ENCODE measurements around the gene RPTN. TPM values are rescaled to one million over a fixed set of nuclear protein-coding genes. Genes with fewer than 3 reads are reported as not detected.

RPTN gene
- total RNA-seq, 1 donor, result 0.36 TPM

DNA sequence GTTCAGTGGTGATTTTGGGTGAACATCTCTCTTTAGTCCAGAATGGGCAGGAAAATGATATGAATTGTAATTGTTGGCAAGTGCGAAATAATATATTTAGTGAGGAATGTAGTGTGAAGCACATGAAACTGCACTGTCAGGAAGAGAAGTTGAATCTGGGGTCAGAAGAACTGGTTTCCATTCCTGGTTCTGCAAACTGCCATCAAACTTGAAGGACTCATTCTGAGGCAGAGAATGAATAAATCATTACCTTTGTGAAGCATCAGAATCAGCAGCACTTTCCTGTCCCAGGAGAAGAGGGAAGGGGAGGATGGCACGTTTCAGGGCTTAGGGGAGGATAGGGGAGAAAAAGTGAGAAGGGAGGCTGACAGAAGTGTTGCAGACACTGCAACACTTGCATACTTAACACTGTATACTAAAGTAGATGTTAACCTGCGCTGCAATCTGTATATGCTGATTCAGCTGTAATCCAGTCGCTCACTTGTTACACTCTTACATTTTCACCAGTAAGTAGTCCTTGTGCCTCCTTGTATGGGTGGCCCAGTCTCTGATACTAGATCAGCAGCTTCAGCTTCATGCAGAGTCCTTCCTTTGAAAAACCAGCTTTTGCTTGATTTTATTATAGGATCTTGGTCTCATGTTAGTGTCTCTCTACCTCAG is 10.5 kb upstream of the RPTN start:
- H3K36me3 ChIP-seq (ENCODE audit: insufficient read depth, low read length), result no peaks in the 10 kb centered on the region
- no peak overlapping the region for H3K4me3 ChIP-seq (ENCODE audit: insufficient read depth, low read length)

DNA sequence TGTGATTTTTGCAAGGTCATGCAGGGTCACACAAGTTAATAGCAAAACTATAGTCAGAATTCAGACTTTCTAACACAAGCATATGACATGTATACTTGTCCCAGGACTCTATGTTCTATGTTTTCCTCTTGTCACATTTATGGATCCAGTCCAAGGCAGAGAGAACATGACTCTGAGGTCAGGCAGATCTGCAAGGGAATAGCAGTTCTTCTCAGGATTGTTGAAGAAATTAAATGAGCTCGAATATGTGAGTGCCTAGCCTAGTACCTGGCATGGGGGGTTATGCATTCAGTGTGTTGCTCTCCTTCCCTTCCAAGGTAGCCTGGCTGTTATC is 9.5 kb upstream of the RPTN start:
- Histone ChIP-seq H3K36me3 (ENCODE audit: insufficient read depth, low read length) (no peaks in the 10 kb centered on the region), H3K4me3 (ENCODE audit: insufficient read depth, low read length) (no peak overlapping the region), H3K79me2 (ENCODE audit: insufficient read depth, low read length) (no peaks in the 10 kb centered on the region), H2AFZ (ENCODE audit: low read length) (no peak overlapping the region), H3K27me3 (ENCODE audit: insufficient read depth, low read length) (peaks cover 9% of the 10 kb centered on the region), H4K20me1 (ENCODE audit: insufficient read depth, low read length) (no peaks in the 10 kb centered on the region), H3K9me3 (ENCODE audit: low read depth, low read length) (no peaks in the 10 kb centered on the region), H3K4me2 (ENCODE audit: insufficient read depth, low read length) (no peak overlapping the region), H3K4me1 (ENCODE audit: insufficient read depth, low read length) (peaks cover 23% of the 10 kb centered on the region), H3K27ac (ENCODE audit: low read depth, low read length) (no peak overlapping the region)
- TF ChIP-seq, protein P1, sequence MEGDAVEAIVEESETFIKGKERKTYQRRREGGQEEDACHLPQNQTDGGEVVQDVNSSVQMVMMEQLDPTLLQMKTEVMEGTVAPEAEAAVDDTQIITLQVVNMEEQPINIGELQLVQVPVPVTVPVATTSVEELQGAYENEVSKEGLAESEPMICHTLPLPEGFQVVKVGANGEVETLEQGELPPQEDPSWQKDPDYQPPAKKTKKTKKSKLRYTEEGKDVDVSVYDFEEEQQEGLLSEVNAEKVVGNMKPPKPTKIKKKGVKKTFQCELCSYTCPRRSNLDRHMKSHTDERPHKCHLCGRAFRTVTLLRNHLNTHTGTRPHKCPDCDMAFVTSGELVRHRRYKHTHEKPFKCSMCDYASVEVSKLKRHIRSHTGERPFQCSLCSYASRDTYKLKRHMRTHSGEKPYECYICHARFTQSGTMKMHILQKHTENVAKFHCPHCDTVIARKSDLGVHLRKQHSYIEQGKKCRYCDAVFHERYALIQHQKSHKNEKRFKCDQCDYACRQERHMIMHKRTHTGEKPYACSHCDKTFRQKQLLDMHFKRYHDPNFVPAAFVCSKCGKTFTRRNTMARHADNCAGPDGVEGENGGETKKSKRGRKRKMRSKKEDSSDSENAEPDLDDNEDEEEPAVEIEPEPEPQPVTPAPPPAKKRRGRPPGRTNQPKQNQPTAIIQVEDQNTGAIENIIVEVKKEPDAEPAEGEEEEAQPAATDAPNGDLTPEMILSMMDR (IDR thresholded peaks at IDR 0.05; ENCODE audit: extremely low read depth, low read depth, low read length), result no peak
- no peak for DNase-seq (ENCODE audit: insufficient read length, low spot score, missing footprints)

More for the DNA sequence above, 10.5 kb upstream of the RPTN start:
- DNase-seq (ENCODE audit: insufficient read length, low spot score, missing footprints), result no peak
- Histone ChIP-seq H4K20me1 (ENCODE audit: insufficient read depth, low read length) (no peaks in the 10 kb centered on the region), H3K27ac (ENCODE audit: low read depth, low read length) (no peak overlapping the region), H3K9me3 (ENCODE audit: low read depth, low read length) (no peaks in the 10 kb centered on the region), H2AFZ (ENCODE audit: low read length) (no peak overlapping the region), H3K79me2 (ENCODE audit: insufficient read depth, low read length) (no peaks in the 10 kb centered on the region), H3K27me3 (ENCODE audit: insufficient read depth, low read length) (peaks cover 6% of the 10 kb centered on the region), H3K4me2 (ENCODE audit: insufficient read depth, low read length) (no peak overlapping the region), H3K4me1 (ENCODE audit: insufficient read depth, low read length) (peaks cover 23% of the 10 kb centered on the region)
- TF ChIP-seq, protein P1 (IDR thresholded peaks at IDR 0.05; ENCODE audit: extremely low read depth, low read depth, low read length), result no peak

DNA sequence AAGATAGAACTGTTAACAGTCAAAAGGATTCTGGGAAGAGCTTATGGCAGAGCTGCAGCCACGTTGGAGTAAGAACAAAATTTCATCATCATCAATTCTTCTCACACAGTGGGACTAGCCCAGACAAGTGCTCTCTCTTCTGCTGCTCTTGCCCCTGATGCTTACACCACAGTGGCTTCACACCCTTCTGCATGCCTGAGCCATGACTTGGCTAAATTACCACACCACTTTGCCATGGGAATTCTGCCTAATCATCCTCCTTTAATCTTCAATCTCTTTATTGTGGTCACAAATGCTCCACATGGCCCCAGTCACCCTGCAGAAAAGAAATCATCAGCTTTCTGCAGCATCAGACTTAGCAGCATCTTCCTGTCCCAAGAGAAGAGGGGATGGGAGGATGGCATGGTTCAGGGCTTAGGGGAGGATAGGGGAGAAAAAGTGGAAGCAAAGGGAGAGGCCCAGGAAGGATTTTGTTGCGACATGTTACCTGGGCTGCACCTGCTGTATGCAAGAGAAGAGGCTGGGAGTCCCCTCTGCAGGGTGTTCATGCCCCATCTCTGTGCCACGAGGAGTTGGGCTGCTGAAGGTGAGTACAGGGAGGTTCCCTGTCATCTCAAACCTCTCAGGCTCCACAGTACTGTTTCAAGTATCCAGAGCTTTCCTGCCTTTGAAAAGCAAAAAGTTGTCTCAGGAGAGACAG is 9.0 kb upstream of the RPTN start:
- no peak overlapping the region for H2AFZ ChIP-seq (ENCODE audit: low read length)
- no peak overlapping the region for H3K27ac ChIP-seq (ENCODE audit: low read depth, low read length)

DNA sequence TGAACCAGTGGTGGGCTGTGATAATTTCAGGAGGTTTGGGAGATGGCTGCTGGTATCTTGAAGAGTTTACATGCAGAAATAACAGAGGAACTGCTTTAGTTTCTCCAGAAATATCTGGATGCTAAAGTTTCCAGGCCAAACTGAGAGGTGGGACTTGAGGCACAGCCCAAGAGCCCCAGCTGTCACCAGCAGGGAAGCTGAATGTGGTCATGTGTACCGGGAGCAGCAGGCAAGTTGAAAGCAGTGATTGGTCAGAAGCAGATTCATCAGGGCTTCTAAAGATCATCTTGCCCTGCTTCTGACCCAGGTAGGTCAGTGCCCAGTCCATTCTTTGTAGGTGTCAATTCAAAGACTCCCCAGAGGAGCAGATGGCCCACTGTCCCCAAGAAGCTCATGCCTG is 7.9 kb upstream of the RPTN start:
- peaks cover 33% of the 10 kb centered on the region for H3K4me1 ChIP-seq (ENCODE audit: insufficient read depth, low read length)
- H4K20me1 ChIP-seq (ENCODE audit: insufficient read depth, low read length), result no peaks in the 10 kb centered on the region
- no peaks in the 10 kb centered on the region for H3K79me2 ChIP-seq (ENCODE audit: insufficient read depth, low read length)
- H3K4me2 ChIP-seq (ENCODE audit: insufficient read depth, low read length), result no peak overlapping the region
- no peak overlapping the region for H3K27ac ChIP-seq (ENCODE audit: low read depth, low read length)
- TF ChIP-seq, protein P1 (IDR thresholded peaks at IDR 0.05; ENCODE audit: extremely low read depth, low read depth, low read length), result no peak
- H3K27me3 ChIP-seq (ENCODE audit: insufficient read depth, low read length), result peaks cover 9% of the 10 kb centered on the region
- no peak for DNase-seq (ENCODE audit: insufficient read length, low spot score, missing footprints)
- no peak overlapping the region for H3K4me3 ChIP-seq (ENCODE audit: insufficient read depth, low read length)
- H2AFZ ChIP-seq (ENCODE audit: low read length), result no peak overlapping the region
- no peaks in the 10 kb centered on the region for H3K9me3 ChIP-seq (ENCODE audit: low read depth, low read length)
- H3K36me3 ChIP-seq (ENCODE audit: insufficient read depth, low read length), result no peaks in the 10 kb centered on the region

More for the DNA sequence above, 9.0 kb upstream of the RPTN start:
- no peaks in the 10 kb centered on the region for H3K79me2 ChIP-seq (ENCODE audit: insufficient read depth, low read length)
- H3K4me3 ChIP-seq (ENCODE audit: insufficient read depth, low read length), result no peak overlapping the region
- peaks cover 27% of the 10 kb centered on the region for H3K4me1 ChIP-seq (ENCODE audit: insufficient read depth, low read length)
- TF ChIP-seq, protein P1 (IDR thresholded peaks at IDR 0.05; ENCODE audit: extremely low read depth, low read depth, low read length), result no peak
- no peaks in the 10 kb centered on the region for H3K9me3 ChIP-seq (ENCODE audit: low read depth, low read length)
- H3K27me3 ChIP-seq (ENCODE audit: insufficient read depth, low read length), result peaks cover 9% of the 10 kb centered on the region
- DNase-seq (ENCODE audit: insufficient read length, low spot score, missing footprints), result no peak
- H3K4me2 ChIP-seq (ENCODE audit: insufficient read depth, low read length), result no peak overlapping the region
- H3K36me3 ChIP-seq (ENCODE audit: insufficient read depth, low read length), result no peaks in the 10 kb centered on the region
- no peaks in the 10 kb centered on the region for H4K20me1 ChIP-seq (ENCODE audit: insufficient read depth, low read length)

Measured in osteoblast (primary cell).